Stimulated activated CD8-positive, alpha-beta memory T cell treated with anti-CD3 and anti-CD28 coated beads, Interleukin-12 subunit alpha, Interleukin-12 subunit beta, amount 100 ng/mL, for 4 hours (primary cell): ENCODE measurements around the gene CCL14.
A peak's percentile ranks its signal among the peaks of the same experiment; 100 is the strongest.

Source experiments
- DNase-seq: peaks from one replicate; pipeline ENCODE4 v3.0.0-alpha.2; 2020; ENCODE audit warnings: low read depth

CCL14 gene

GRCh38 chr17:35988164-35988563, 1.6 kb upstream of the CCL14 start:
- DNase-seq, result no peak

- DNase-seq, result no peak
These were observed 2.4 kb downstream of the CCL14 start for GRCh38 chr17:35984140-35984539.

- no peak for DNase-seq
These were observed 3.9 kb downstream of the CCL14 start for GRCh38 chr17:35982409-35983191.

- DNase-seq, result no peak
These were observed 4.6 kb downstream of the CCL14 start for GRCh38 chr17:35981908-35982330.

- no peak for DNase-seq
These were observed 5.3 kb downstream of the CCL14 start, which contains the start of gene CCL16 for GRCh38 chr17:35981246-35981645. CCL16 (minus strand) TSS chr17:35981497; CDS start chr17:35981420, 77 bp downstream.

GRCh38 chr17:35978346-35978745, 8.2 kb downstream of the CCL14 start:
- no peak for DNase-seq

GRCh38 chr17:35977509-35977908, 9.0 kb downstream of the CCL14 start:
- DNase-seq, result no peak

- no peak for DNase-seq
These were observed 12.9 kb downstream of the CCL14 start for GRCh38 chr17:35973333-35974260.

GRCh38 chr17:35972945-35973332, 13.6 kb downstream of the CCL14 start:
- DNase-seq, result no peak

GRCh38 chr17:35972535-35972934, 14.0 kb downstream of the CCL14 start:
- DNase-seq, result no peak

GRCh38 chr17:35972066-35972465, 14.5 kb downstream of the CCL14 start:
- no peak for DNase-seq

GRCh38 chr17:35969558-35970380, 16.8 kb downstream of the CCL14 start:
- peak; percentile 31 for DNase-seq

GRCh38 chr17:35968520-35969054, 17.9 kb downstream of the CCL14 start:
- DNase-seq, result no peak

- no peak for DNase-seq
These were observed 21.3 kb downstream of the CCL14 start for GRCh38 chr17:35965272-35965671.

GRCh38 chr17:35963663-35964062, 22.9 kb downstream of the CCL14 start:
- DNase-seq, result no peak

- no peak for DNase-seq
These were observed 32.8 kb downstream of the CCL14 start for GRCh38 chr17:35953720-35954119.

GRCh38 chr17:35949401-35949800, 37.1 kb downstream of the CCL14 start:
- DNase-seq, result no peak

- no peak for DNase-seq
These were observed 38.4 kb downstream of the CCL14 start for GRCh38 chr17:35948092-35948491.

GRCh38 chr17:35947156-35947585, 39.4 kb downstream of the CCL14 start:
- DNase-seq, result peak; percentile 22

- DNase-seq, result no peak
These were observed 42.4 kb downstream of the CCL14 start for GRCh38 chr17:35944151-35944550.

- DNase-seq, result no peak
These were observed 43.0 kb downstream of the CCL14 start, which contains the start of gene LYZL6 for GRCh38 chr17:35943537-35943936. LYZL6 (minus strand) TSS chr17:35943713; CDS start chr17:35939356, 4,357 bp downstream.
